GM23248 (cell line): ENCODE measurements around the gene GAMT. TPM values are rescaled to one million over a fixed set of nuclear protein-coding genes. Genes with fewer than 3 reads are reported as not detected.

Source experiments
- DNase-seq: peaks from one replicate; pipeline ENCODE4 v3.0.0-alpha.2; 2015
- H2AFZ ChIP-seq: fragments of 200-600 bp; sonication (generic); 2 replicates; pipeline ENCODE4 v1.6.1; 2016; ENCODE audit warnings: antibody characterized with exemption
- H3F3A ChIP-seq: fragments of 200-600 bp; sonication (generic); 2 replicates; pipeline ENCODE4 v1.6.1; 2016; ENCODE audit warnings: mild to moderate bottlenecking, antibody characterized with exemption, mixed run types; ENCODE audit not compliant: insufficient read depth
- H3K27ac ChIP-seq: fragments of 200-600 bp; sonication (generic); 2 replicates; pipeline ENCODE4 v1.5.1; 2016; ENCODE audit warnings: mild to moderate bottlenecking
- H3K27me3 ChIP-seq: fragments of 200-600 bp; sonication (generic); replicated peaks from 2 replicates; pipeline ENCODE4 v1.6.1; 2016; ENCODE audit warnings: mild to moderate bottlenecking; ENCODE audit not compliant: insufficient read depth
- H3K36me3 ChIP-seq: fragments of 200-600 bp; sonication (generic); 2 replicates; pipeline ENCODE4 v1.6.1; 2016; ENCODE audit warnings: low read depth, mild to moderate bottlenecking
- H3K4me1 ChIP-seq: fragments of 200-600 bp; sonication (generic); 2 replicates; pipeline ENCODE4 v1.6.1; 2016; ENCODE audit warnings: mild to moderate bottlenecking; ENCODE audit not compliant: insufficient read depth
- H3K4me2 ChIP-seq: fragments of 200-600 bp; sonication (generic); one replicate; pipeline ENCODE4 v1.6.1; 2016; ENCODE audit warnings: mild to moderate bottlenecking; ENCODE audit not compliant: unreplicated experiment
- H3K4me3 ChIP-seq: fragments of 200-600 bp; sonication (generic); 2 replicates; pipeline ENCODE4 v1.5.1; 2016; ENCODE audit warnings: mild to moderate bottlenecking
- H3K79me2 ChIP-seq: fragments of 200-600 bp; sonication (generic); 2 replicates; pipeline ENCODE4 v1.6.1; 2016; ENCODE audit warnings: mild to moderate bottlenecking; ENCODE audit not compliant: insufficient read depth
- H3K9ac ChIP-seq: fragments of 200-600 bp; sonication (generic); 2 replicates; pipeline ENCODE4 v1.6.1; 2016; ENCODE audit warnings: mild to moderate bottlenecking
- H3K9me2 ChIP-seq: fragments of 200-600 bp; sonication (generic); 2 replicates; pipeline ENCODE4 v1.6.1; 2016; ENCODE audit warnings: mixed run types, mild to moderate bottlenecking, moderate library complexity; ENCODE audit not compliant: insufficient read depth
- H3K9me3 ChIP-seq: fragments of 200-600 bp; sonication (generic); one replicate; pipeline ENCODE4 v1.6.1; 2017; ENCODE audit warnings: low read depth
- H4K20me1 ChIP-seq: fragments of 200-600 bp; sonication (generic); 2 replicates; pipeline ENCODE4 v1.6.0; 2016; ENCODE audit not compliant: insufficient read depth
- EZH2 ChIP-seq: fragments of 200-600 bp; sonication (generic); IDR thresholded peaks from 2 replicates; pipeline ENCODE4 v1.6.1; 2018; ENCODE audit warnings: antibody characterized with exemption, mild to moderate bottlenecking; ENCODE audit not compliant: insufficient read depth, poor library complexity, severe bottlenecking
- EZH2phosphoT487 ChIP-seq: fragments of 200-600 bp; sonication (generic); IDR thresholded peaks from 2 replicates; pipeline ENCODE4 v1.6.1; 2018; ENCODE audit warnings: antibody characterized with exemption, moderate library complexity, mild to moderate bottlenecking, low read depth; ENCODE audit not compliant: insufficient read depth
- WGBS, 2 experiments: methylation state at CpG; one replicate each; pipeline ENCODE4 v1.1.6; 2015 to 2017; ENCODE audit warnings: low lambda C conversion rate in 2 of 2, low coverage in 1 of 2; ENCODE audit errors: missing lambda C conversion rate in 2 of 2; 5-methylcytosine and 5-hydroxymethylcytosine counted together
- in situ Hi-C: fragments of 300-500 bp; cut with MboI; formaldehyde crosslinking; loops from 2 replicates; pipeline ENCODE4 v1.15.0; 2020
- polyA plus RNA-seq: library from polyadenylated mRNA; unstranded; fragments of >200 nt; fragmentation: Nextera tagmentation; extraction: Ambion mirVana; gene quantifications from 2 replicates; pipeline ENCODE4 v1.2.1, GENCODE V29; 2016
- total RNA-seq: library from RNA; depleted of rRNA; stranded (reverse); fragments of >200 nt; shearing (Covaris generic); gene quantifications from 2 replicates; pipeline ENCODE4 v1.2.3, GENCODE V29; 2014

GAMT gene
- total and polyA plus RNA-seq, 2 experiments from 2014 or later, result 43.1 to 43.7 TPM

DNA sequence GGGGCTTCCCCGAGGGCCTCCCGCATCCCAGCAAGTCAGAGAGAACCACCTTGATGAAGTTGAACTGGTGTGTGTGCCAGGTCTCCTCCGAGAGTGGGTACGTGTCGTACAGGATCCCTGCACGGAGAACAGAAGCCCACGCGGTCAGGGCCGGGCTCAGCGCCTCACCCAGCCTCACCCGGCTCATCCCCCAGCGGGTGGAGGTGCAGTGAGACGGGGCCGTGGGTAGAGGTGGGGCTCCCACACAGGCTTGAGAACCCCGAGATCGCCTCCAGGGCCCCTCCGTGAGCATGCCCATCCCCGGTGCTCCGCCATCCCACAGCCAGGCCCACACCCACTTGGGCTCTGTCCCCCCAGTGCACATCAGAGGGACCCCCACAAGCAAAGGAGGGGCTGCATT, 2.3 kb downstream of the GAMT start:
- no peak for DNase-seq
- no peak overlapping the region for H3K4me3 ChIP-seq
- no peaks in the 10 kb centered on the region for H3K36me3 ChIP-seq
- H3K27ac ChIP-seq, result no peak overlapping the region
- WGBS, 2 experiments, result 85 to 91% methylated on average over 14 to 19 of the region's 19 CpGs
- H3K9me2 ChIP-seq, result no peaks in the 10 kb centered on the region
- no peaks in the 10 kb centered on the region for H4K20me1 ChIP-seq
- H3K9ac ChIP-seq, result no peak overlapping the region
- H3K9me3 ChIP-seq, result no peaks in the 10 kb centered on the region
- no peak overlapping the region for H3K4me2 ChIP-seq
- in situ Hi-C loops, result no loop called here
- H3K4me1 ChIP-seq, result 0 out of 2 replicates have a peak, but pooled peaks cover 7% of the 10 kb centered on the region
- H3K79me2 ChIP-seq, result no peaks in the 10 kb centered on the region
- H3K27me3 ChIP-seq, result no peaks in the 10 kb centered on the region
- no peak for TF ChIP-seq EZH2phosphoT487
- no peak for TF ChIP-seq EZH2
- H2AFZ ChIP-seq, result no peak overlapping the region
- no peaks in the 10 kb centered on the region for H3F3A ChIP-seq

DNA sequence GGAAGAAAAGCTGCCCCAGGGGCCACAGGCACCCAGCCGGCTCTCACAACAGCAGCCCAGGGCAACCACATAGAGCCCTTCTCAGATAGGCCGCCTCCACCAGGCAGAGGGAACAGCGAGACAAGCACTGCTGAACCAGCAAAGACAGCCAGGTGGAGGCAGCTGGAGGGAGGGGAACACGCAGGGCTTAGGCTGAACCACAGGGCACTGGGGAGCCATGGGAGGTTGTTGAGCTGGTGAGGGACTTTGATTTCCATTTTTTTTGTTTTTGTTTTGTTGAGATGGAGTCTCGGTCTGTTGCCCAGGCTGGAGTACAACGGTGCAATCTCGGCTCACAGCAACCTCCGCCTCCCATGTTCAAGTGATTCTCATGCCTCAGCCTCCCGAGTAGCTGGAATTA, 3.5 kb downstream of the GAMT start:
- Histone ChIP-seq H3K79me2 (no peaks in the 10 kb centered on the region), H3K9me2 (no peaks in the 10 kb centered on the region), H4K20me1 (no peaks in the 10 kb centered on the region), H3K9me3 (no peaks in the 10 kb centered on the region), H3K4me1 (0 out of 2 replicates have a peak, but pooled peaks cover 7% of the 10 kb centered on the region), H2AFZ (no peak overlapping the region), H3K27me3 (no peaks in the 10 kb centered on the region), H3F3A (no peaks in the 10 kb centered on the region), H3K4me2 (no peak overlapping the region), H3K4me3 (no peak overlapping the region), H3K36me3 (no peaks in the 10 kb centered on the region), H3K9ac (no peak overlapping the region), H3K27ac (no peak overlapping the region)
- TF ChIP-seq EZH2phosphoT487 (no peak), EZH2 (no peak)
- no peak for DNase-seq
- in situ Hi-C loops, result no loop called here
- 88 to 94% methylated on average over 9 of the region's 9 CpGs for WGBS, 2 experiments

DNA sequence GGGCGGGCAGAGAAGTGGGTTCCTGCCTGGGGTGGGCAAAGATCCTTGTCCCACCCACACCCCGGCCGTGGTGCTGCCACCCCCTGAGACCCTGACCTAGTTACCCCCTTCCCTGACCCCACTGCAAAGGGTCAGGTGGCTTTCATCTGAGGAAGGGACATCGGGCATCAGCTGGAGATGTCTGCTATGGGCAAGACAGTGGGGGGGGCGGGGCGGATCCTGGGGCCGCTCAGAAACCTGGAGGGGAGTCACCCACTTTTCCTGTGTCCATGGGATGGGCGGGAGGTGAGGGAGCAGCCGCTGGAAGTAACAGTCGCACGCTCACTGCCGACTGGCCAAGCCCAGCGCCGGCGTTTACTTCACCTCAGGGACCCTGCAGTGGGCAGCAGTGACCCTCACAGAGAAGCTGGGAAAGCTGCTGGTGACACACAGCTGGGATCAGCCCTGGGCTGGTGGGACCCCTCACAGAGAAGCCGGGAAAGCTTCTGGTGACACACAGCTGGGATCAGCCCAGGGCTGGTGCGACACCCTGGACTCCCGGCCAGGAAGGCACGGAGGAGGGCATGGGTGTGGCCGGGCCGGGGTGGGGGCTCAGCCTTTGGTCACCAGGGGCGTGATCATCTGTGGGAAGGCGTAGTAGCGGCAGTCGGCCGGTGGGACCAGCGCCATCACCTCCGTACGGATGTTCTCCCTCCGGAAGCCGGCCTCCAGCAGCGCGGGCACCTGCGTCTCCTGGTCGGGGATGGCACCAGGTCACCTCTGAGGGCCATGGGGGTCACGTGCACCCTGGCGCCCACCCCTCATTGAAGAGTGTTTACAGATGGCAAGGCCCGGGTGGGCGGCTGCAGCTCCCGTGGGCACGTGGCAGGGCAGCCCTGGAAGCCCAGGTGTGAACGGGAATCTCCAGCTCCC, 4.3 kb downstream of the GAMT start:
- Histone ChIP-seq H3K9me3 (no peaks in the 10 kb centered on the region), H3K9ac (no peak overlapping the region), H3K4me2 (no peak overlapping the region), H3K27ac (no peak overlapping the region), H2AFZ (no peak overlapping the region), H3K4me1 (0 out of 2 replicates have a peak, but pooled peaks cover 7% of the 10 kb centered on the region), H3F3A (no peaks in the 10 kb centered on the region), H3K4me3 (no peak overlapping the region), H3K79me2 (no peaks in the 10 kb centered on the region), H3K27me3 (no peaks in the 10 kb centered on the region), H4K20me1 (no peaks in the 10 kb centered on the region), H3K36me3 (no peaks in the 10 kb centered on the region), H3K9me2 (no peaks in the 10 kb centered on the region)
- TF ChIP-seq EZH2phosphoT487 (no peak), EZH2 (no peak)
- 42 to 47% methylated on average over 22 to 39 of the region's 42 CpGs for WGBS, 2 experiments
- in situ Hi-C loops, result no loop called here
- DNase-seq, result peak; percentile 38

DNA sequence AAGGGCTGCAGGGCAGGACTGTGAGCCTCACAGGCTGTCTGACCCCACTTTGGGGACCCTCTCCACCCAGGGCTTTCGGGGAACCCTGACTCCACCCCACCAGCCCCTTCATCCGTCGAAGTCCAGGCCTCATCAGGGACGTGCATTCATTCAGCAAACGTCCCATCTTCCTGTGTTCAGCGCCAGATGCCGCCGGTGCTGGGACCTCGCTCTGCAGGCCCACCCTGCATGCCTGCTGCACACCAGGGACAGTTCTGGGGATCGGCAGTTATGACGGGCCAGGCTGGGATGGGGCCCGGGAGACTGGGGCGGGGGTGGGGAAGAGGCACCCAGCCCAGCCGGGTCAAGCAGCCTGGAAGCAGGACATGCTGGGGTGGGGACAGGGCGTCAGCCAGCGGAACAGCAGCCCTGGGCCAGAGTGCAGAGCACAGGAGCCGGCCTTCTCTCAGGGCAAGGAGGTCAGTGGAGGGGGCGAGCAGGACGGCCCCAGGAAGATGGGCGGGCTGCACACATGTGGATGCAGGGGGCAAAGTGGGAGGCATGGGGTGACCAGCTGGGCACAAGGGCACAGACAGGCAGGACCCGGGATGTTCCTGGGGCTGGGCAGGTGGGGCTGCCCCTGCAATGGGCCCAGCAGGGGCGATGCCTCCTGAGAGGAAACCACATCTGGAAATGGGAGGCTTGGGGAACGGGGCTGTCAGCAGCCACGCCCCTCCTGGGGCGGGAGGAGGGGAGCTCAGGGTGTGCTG, 5.1 kb downstream of the GAMT start:
- DNase-seq, result peak; percentile 36
- Histone ChIP-seq H3K9me3 (no peaks in the 10 kb centered on the region), H3K9me2 (no peaks in the 10 kb centered on the region), H3K27ac (no peak overlapping the region), H3K36me3 (no peaks in the 10 kb centered on the region), H3K9ac (peak overlapping the region; percentile 5; the same call in 1 of the 2 replicates), H4K20me1 (no peaks in the 10 kb centered on the region), H3K4me3 (no peak overlapping the region), H3K4me1 (0 out of 2 replicates have a peak, but pooled peaks cover 7% of the 10 kb centered on the region), H2AFZ (no peak overlapping the region), H3K4me2 (no peak overlapping the region), H3F3A (no peaks in the 10 kb centered on the region), H3K79me2 (no peaks in the 10 kb centered on the region), H3K27me3 (no peaks in the 10 kb centered on the region)
- in situ Hi-C loops, result no loop called here
- no peak for TF ChIP-seq EZH2phosphoT487
- TF ChIP-seq EZH2, result no peak
- 19 to 26% methylated on average over 22 to 25 of the region's 25 CpGs for whole genome bisulfite sequencing, 2 experiments
